ENCODE data around the gene MYDGF. TPM values are rescaled to one million over a fixed set of nuclear protein-coding genes. Genes with fewer than 3 reads are reported as not detected.

The MYDGF gene
- total and polyA plus RNA-seq, 9 donors: 59.9 to 102 (median 70.8) TPM

DNA sequence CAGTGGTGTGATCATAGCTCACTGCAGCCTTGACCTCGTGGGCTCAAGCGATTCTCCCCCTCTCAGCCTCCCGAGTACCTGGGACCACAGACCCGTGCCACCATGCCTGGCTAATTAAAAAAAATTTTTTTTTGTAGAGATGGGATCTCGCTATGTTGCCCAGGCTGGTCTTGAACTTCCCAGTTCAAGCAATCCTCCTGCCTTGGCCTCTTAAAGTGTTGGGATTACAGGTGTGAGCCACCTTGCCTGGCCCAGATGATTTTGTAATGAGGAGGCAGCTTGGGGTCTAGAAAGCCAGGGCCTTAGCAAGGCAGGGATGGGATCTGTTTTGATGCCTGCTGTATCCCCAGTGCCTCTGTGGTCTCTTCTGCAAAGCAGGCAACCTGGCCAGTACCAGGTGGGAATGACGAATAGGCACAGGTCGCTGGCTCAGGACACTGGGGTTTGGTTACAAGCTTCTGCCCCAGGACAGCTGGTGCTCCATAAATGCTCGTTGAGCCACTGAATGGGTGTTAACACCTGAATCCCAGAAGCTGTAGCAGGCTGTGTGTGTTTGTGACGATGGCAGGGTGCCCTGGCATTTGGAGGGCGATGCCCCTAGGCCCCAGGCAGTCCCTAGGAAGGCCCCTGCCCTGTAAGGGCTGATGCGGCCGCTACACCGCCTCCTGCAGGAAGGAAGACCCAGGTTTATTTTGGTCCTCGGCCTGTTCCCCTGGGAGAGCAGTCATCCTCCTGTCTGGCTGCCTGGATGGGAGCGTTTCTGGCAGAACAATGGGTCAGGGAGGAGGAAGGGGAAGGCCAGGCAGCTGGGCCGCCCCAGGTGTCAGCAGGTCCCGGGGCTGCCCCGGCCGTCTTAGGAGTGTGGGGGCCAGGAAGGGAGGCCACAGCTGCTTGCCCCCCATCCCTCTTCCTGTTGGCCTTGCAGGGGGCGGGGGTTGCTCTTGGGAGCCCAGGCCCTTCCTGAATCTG is 22.2 kb downstream of the MYDGF start:
- DNase-seq: peak; percentile 91
- H3K9me3 ChIP-seq (replicated peaks; ENCODE audit: control insufficient read depth, low read depth, low read length): no peaks in the 10 kb centered on the region
- H3K4me1 ChIP-seq (ENCODE audit: control insufficient read depth, insufficient read depth, low read length): peaks cover 29% of the 10 kb centered on the region
- H3K27me3 ChIP-seq (ENCODE audit: control insufficient read depth, insufficient read depth, low read length): no peaks in the 10 kb centered on the region
- H3K27ac ChIP-seq (ENCODE audit: low read length): peak overlapping the region; percentile 81
- H3K4me3 ChIP-seq (ENCODE audit: low read length): no peak overlapping the region
- peaks cover 21% of the 10 kb centered on the region for H3K36me3 ChIP-seq (ENCODE audit: control insufficient read depth, insufficient read depth, low read length)
- 24% methylated on average over 14 of the region's 20 CpGs for WGBS (ENCODE audit: insufficient coverage)

DNA sequence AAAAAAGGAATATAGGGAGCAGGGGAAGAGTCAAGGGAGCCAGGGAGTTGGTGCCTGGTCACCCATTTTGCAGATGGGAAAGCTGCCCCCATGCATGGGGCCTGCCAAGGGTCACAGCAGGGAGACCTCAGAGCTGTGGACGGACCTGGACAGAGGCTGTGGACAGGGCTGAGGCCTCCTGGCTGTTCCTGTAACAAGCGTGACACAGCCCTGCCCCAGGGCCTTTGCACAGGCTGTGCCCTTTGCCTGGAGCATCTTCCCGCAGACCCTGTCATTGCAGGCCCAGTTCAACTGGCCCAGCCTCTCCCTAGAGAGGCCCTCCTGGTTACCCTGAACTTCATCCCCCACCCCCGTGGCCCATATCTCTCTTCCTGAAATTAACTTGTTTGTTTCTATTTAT is 24.4 kb downstream of the MYDGF start:
- WGBS (ENCODE audit: insufficient coverage): 80% methylated on average over 1 of the region's 4 CpGs
- H3K27ac ChIP-seq (ENCODE audit: low read length): no peak overlapping the region
- H3K27me3 ChIP-seq (ENCODE audit: control insufficient read depth, insufficient read depth, low read length): no peaks in the 10 kb centered on the region
- DNase-seq: no peak
- H3K4me1 ChIP-seq (ENCODE audit: control insufficient read depth, insufficient read depth, low read length): peaks cover 33% of the 10 kb centered on the region
- H3K36me3 ChIP-seq (ENCODE audit: control insufficient read depth, insufficient read depth, low read length): peaks cover 9% of the 10 kb centered on the region
- no peaks in the 10 kb centered on the region for H3K9me3 ChIP-seq (replicated peaks; ENCODE audit: control insufficient read depth, low read depth, low read length)
- H3K4me3 ChIP-seq (ENCODE audit: low read length): no peak overlapping the region

DNA sequence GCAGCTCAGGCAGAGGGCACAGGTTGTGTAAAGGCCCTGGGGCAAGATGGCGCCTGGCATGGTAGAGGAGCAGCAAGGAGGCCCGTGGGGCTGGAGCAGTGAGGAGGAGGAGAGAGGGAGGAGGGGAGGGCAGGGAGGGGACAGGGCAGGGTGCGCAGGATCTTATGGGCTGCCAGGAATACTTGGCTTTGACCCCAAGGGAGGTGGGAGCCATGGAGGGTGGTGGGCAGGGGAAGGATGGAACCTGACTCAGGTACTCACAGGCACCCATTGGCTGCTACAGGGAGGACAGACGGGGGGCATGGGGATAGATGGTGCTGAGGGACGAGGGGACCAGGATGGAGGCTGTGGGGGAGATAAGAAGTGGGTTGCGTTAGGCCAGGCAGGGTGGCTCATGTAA is 27.5 kb downstream of the MYDGF start:
- Histone ChIP-seq H3K4me3 (ENCODE audit: low read length) (no peak overlapping the region), H3K36me3 (ENCODE audit: control insufficient read depth, insufficient read depth, low read length) (no peaks in the 10 kb centered on the region), H3K27me3 (ENCODE audit: control insufficient read depth, insufficient read depth, low read length) (no peaks in the 10 kb centered on the region), H3K4me1 (ENCODE audit: control insufficient read depth, insufficient read depth, low read length) (peaks cover 28% of the 10 kb centered on the region), H3K9me3 (replicated peaks; ENCODE audit: control insufficient read depth, low read depth, low read length) (no peaks in the 10 kb centered on the region), H3K27ac (ENCODE audit: low read length) (no peak overlapping the region)
- DNase-seq: no peak
- 80% methylated on average over 5 of the region's 6 CpGs for WGBS (ENCODE audit: insufficient coverage)

GRCh38 chr19:4641132-4641531 is 29.0 kb downstream of the MYDGF start:
- no peak for DNase-seq
- Histone ChIP-seq H3K27me3 (ENCODE audit: control insufficient read depth, insufficient read depth, low read length) (no peaks in the 10 kb centered on the region), H3K36me3 (ENCODE audit: control insufficient read depth, insufficient read depth, low read length) (no peaks in the 10 kb centered on the region), H3K27ac (ENCODE audit: low read length) (no peak overlapping the region), H3K9me3 (replicated peaks; ENCODE audit: control insufficient read depth, low read depth, low read length) (no peaks in the 10 kb centered on the region), H3K4me3 (ENCODE audit: low read length) (peak overlapping the region; percentile 62), H3K4me1 (ENCODE audit: control insufficient read depth, insufficient read depth, low read length) (peaks cover 34% of the 10 kb centered on the region)
- 74% methylated on average over 9 of the region's 14 CpGs for WGBS (ENCODE audit: insufficient coverage)

DNA sequence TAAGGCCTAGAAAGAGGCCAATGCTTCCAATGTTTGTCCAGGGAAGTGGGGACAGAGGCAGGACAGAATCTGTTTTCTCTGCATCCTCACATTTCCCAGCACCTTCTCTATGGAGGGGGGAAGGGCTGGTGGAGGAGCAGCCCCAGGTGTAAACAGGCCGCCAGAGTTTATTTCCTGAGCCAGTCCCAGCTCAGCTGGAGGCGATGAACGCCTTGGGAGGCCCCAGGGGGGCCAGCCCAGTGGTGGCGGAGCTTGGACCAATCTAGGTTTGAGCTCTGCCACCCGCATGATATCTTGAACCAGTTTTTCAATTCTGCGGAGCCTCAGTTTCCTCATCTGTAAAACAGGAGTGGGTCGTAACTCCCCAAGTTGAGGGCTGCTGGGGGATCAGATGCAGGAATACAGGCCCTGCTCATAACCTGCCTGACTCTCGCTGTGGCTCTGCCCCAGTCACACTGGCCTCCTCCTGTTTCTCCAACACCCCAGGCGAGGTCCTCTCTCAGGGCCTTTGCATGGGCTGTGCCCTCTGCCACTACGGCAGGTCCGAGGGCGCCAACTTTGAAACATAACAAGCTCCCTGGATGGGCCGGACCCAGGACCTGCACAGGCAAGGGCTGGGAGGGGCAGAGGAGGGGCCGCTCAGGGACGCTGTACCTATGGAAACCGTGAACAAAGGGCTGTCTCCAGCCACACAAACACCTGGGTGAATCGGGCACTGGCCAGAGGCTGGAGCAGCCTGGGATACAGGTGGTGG is 29.7 kb downstream of the MYDGF start:
- Histone ChIP-seq H3K27ac (ENCODE audit: low read length) (no peak overlapping the region), H3K9me3 (replicated peaks; ENCODE audit: control insufficient read depth, low read depth, low read length) (no peaks in the 10 kb centered on the region), H3K36me3 (ENCODE audit: control insufficient read depth, insufficient read depth, low read length) (no peaks in the 10 kb centered on the region), H3K27me3 (ENCODE audit: control insufficient read depth, insufficient read depth, low read length) (no peaks in the 10 kb centered on the region), H3K4me3 (ENCODE audit: low read length) (peak overlapping the region; percentile 62), H3K4me1 (ENCODE audit: control insufficient read depth, insufficient read depth, low read length) (peaks cover 41% of the 10 kb centered on the region)
- no peak for DNase-seq
- 67% methylated on average over 14 of the region's 17 CpGs for WGBS (ENCODE audit: insufficient coverage)

DNA sequence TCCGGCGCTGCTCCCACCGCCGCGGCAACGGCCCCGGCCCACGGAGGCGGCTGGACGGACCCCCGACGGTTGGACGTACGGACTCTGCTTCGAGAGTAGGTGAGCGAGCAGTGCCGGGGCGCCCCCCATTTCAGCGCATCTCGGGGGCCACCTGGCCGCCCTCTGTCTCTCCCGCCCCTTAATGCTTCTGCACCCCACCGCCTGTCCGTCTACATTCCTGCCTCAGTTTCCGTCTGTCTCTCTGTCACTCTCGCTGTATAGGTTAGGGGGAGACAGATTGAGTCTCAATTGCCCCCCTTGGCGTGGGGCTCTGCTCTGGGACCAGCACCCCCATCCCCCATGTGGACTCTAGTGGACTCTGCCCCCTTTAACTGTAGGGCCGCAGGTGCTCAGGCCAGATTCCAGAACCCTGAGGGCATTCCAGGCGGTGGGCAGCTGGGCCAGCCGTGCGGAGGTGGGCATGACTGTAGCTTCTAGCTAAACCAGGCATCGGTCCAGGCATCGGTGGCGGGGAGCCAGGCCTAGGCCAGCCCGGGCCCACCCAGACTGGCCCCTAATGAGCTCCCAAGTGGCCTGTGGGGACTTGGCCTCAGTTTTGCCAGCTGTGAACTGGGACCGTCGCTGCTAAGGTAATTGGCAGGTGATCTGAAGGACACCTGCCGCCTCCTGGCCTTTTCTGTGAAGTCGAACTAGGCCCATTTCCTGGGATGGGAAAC is 30.5 kb downstream of the MYDGF start:
- Histone ChIP-seq H3K9me3 (replicated peaks; ENCODE audit: control insufficient read depth, low read depth, low read length) (no peaks in the 10 kb centered on the region), H3K36me3 (ENCODE audit: control insufficient read depth, insufficient read depth, low read length) (no peaks in the 10 kb centered on the region), H3K4me3 (ENCODE audit: low read length) (peak overlapping the region; percentile 62), H3K4me1 (ENCODE audit: control insufficient read depth, insufficient read depth, low read length) (peaks cover 42% of the 10 kb centered on the region), H3K27me3 (ENCODE audit: control insufficient read depth, insufficient read depth, low read length) (no peaks in the 10 kb centered on the region), H3K27ac (ENCODE audit: low read length) (peak overlapping the region; percentile 29)
- WGBS (ENCODE audit: insufficient coverage): 10% methylated on average over 32 of the region's 39 CpGs
- peak; percentile 55 for DNase-seq

GRCh38 chr19:4638828-4639530 is 31.2 kb downstream of the MYDGF start, which contains the start of gene TNFAIP8L1:
Gene TNFAIP8L1 (plus strand): TSS chr19:4639516. CDS start chr19:4651870, 12,354 bp downstream.
- DNase-seq: peak; percentile 97
- no peaks in the 10 kb centered on the region for H3K36me3 ChIP-seq (ENCODE audit: control insufficient read depth, insufficient read depth, low read length)
- H3K4me1 ChIP-seq (ENCODE audit: control insufficient read depth, insufficient read depth, low read length): peaks cover 45% of the 10 kb centered on the region
- peak within 1 kb of the TSS; percentile 84 for H3K27ac ChIP-seq (ENCODE audit: low read length)
- peak within 1 kb of the TSS; percentile 62 for H3K4me3 ChIP-seq (ENCODE audit: low read length)
- WGBS (ENCODE audit: insufficient coverage): 2% methylated on average over 37 of the region's 49 CpGs
- H3K27me3 ChIP-seq (ENCODE audit: control insufficient read depth, insufficient read depth, low read length): no peaks in the 10 kb centered on the region
- H3K9me3 ChIP-seq (replicated peaks; ENCODE audit: control insufficient read depth, low read depth, low read length): no peaks in the 10 kb centered on the region

DNA sequence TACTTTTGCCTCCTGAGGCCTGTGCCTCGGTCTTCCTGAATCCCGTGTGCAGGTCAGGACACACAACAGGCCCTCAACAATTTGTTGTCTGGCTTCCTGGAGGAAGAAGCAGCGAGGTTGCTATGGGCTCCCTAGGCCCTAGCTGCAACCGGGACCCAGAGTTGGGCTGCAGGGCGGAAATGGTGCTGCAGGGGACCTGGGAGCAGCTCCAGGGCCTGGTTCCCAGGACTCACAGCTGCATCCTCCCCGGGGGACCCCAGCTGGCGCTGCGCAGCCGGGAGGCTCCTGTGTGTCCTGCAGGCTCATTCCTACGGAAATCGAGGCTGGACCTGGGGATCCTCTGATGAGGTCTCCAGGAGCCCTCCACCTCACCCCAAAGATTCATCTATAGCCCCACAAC is 31.8 kb downstream of the MYDGF start:
- Histone ChIP-seq H3K27me3 (ENCODE audit: control insufficient read depth, insufficient read depth, low read length) (no peaks in the 10 kb centered on the region), H3K4me3 (ENCODE audit: low read length) (no peak overlapping the region), H3K27ac (ENCODE audit: low read length) (peak overlapping the region; percentile 84), H3K36me3 (ENCODE audit: control insufficient read depth, insufficient read depth, low read length) (no peaks in the 10 kb centered on the region), H3K9me3 (replicated peaks; ENCODE audit: control insufficient read depth, low read depth, low read length) (no peaks in the 10 kb centered on the region), H3K4me1 (ENCODE audit: control insufficient read depth, insufficient read depth, low read length) (peaks cover 52% of the 10 kb centered on the region)
- DNase-seq: peak; percentile 79
- WGBS (ENCODE audit: insufficient coverage): 54% methylated on average over 10 of the region's 11 CpGs

- Histone ChIP-seq H3K9me3 (replicated peaks; ENCODE audit: control insufficient read depth, low read depth, low read length) (no peaks in the 10 kb centered on the region), H3K36me3 (ENCODE audit: control insufficient read depth, insufficient read depth, low read length) (no peaks in the 10 kb centered on the region), H3K27ac (ENCODE audit: low read length) (no peak overlapping the region), H3K4me3 (ENCODE audit: low read length) (no peak overlapping the region), H3K4me1 (ENCODE audit: control insufficient read depth, insufficient read depth, low read length) (peaks cover 53% of the 10 kb centered on the region), H3K27me3 (ENCODE audit: control insufficient read depth, insufficient read depth, low read length) (no peaks in the 10 kb centered on the region)
- 59% methylated on average over 6 of the region's 8 CpGs for WGBS (ENCODE audit: insufficient coverage)
- no peak for DNase-seq
Measured at GRCh38 chr19:4636761-4637160, 33.4 kb downstream of the MYDGF start.
